Right ventricle myocardium superior (tissue), 1 donor: ENCODE results near the gene ABCA7. TPM values are rescaled to one million over a fixed set of nuclear protein-coding genes. Genes with fewer than 3 reads are reported as not detected.

Experiments
- ATAC-seq: fragments of 200-7000 bp; cut with Tn5 transposase; one replicate; pipeline ENCODE4 v1.9.1; 2020; ENCODE audit warnings: mild to moderate bottlenecking; ENCODE audit not compliant: poor library complexity
- DNase-seq: peaks from one replicate; pipeline ENCODE4 v3.0.0-alpha.2; 2020
- intact Hi-C: fragments of 100-400 bp; cut with DNase I; formaldehyde crosslinking; loops from one replicate; pipeline ENCODE4 v1.11.2; 2022
- total RNA-seq: library from RNA; stranded (reverse); fragmentation: NEBNext Ultra II Directional; extraction: Animal tissue kit (Norgen Biotek cat#: 25700); gene quantifications from one replicate; pipeline ENCODE4 v1.2.1, GENCODE V29; 2021
- donor health status: DM: no; HTN: yes; CAD: no; lungs with severe emphysema.

Gene ABCA7
- total RNA-seq, 1 donor from 2014 or later: 5.2 TPM

GRCh38 chr19:1026783-1027649 lies 12.9 kb upstream of the ABCA7 start:
- ATAC-seq (peak; percentile 3), DNase-seq (no peak)

GRCh38 chr19:1027650-1028061 lies 12.3 kb upstream of the ABCA7 start:
- DNase-seq (no peak), ATAC-seq (peak; percentile 1)
- intact Hi-C loops: loop anchor here (10.0 kb wide), 1 partner anchor 207 kb away; the partner anchor contains the start of gene CBARP

More at GRCh38 chr19:1026783-1027649, 12.9 kb upstream of the ABCA7 start:
- intact Hi-C loops: loop anchor here (10.0 kb wide), 1 partner anchor 208 kb away; the partner anchor contains the start of gene CBARP

- intact Hi-C loops: loop anchor here (10.0 kb wide), 1 partner anchor 207 kb away; the partner anchor contains the start of gene CBARP
- peak; percentile 75 for DNase-seq
- ATAC-seq: peak; percentile 70
Measured at GRCh38 chr19:1028062-1028926, 11.6 kb upstream of the ABCA7 start.

GRCh38 chr19:1032264-1032867 lies 7.5 kb upstream of the ABCA7 start:
- ATAC-seq (no peak), DNase-seq (no peak)
- intact Hi-C loops: no loop called here

- ATAC-seq (no peak), DNase-seq (no peak)
- intact Hi-C loops: no loop called here
Measured at GRCh38 chr19:1035998-1036621, 3.8 kb upstream of the ABCA7 start.

GRCh38 chr19:1037621-1038064 lies 2.3 kb upstream of the ABCA7 start:
- ATAC-seq (no peak), DNase-seq (no peak)
- intact Hi-C loops: no loop called here

GRCh38 chr19:1038978-1039645 lies 795 bp upstream of the ABCA7 start:
- intact Hi-C loops: no loop called here
- no peak for DNase-seq
- ATAC-seq: no peak

- DNase-seq: peak; percentile 95
- ATAC-seq: peak; percentile 76
- intact Hi-C loops: no loop called here
Measured at GRCh38 chr19:1040476-1041271, 767 bp downstream of the ABCA7 start.

GRCh38 chr19:1041272-1041834 lies 1.4 kb downstream of the ABCA7 start:
- intact Hi-C loops: no loop called here

GRCh38 chr19:1041835-1042685 lies 2.2 kb downstream of the ABCA7 start:
- no peak for ATAC-seq
- intact Hi-C loops: no loop called here

More at GRCh38 chr19:1041272-1041834, 1.4 kb downstream of the ABCA7 start:
- DNase-seq (no peak), ATAC-seq (no peak)

GRCh38 chr19:1042689-1043511 lies 3.0 kb downstream of the ABCA7 start:
- DNase-seq (no peak), ATAC-seq (no peak)
- intact Hi-C loops: no loop called here

More at GRCh38 chr19:1041835-1042685, 2.2 kb downstream of the ABCA7 start:
- no peak for DNase-seq

GRCh38 chr19:1045247-1045603 lies 5.3 kb downstream of the ABCA7 start:
- no peak for ATAC-seq
- intact Hi-C loops: no loop called here
- DNase-seq: no peak

GRCh38 chr19:1046117-1046626 lies 6.3 kb downstream of the ABCA7 start:
- ATAC-seq (no peak), DNase-seq (no peak)
- intact Hi-C loops: no loop called here

- DNase-seq: no peak
- intact Hi-C loops: no loop called here
- no peak for ATAC-seq
Measured at GRCh38 chr19:1046836-1047695, 7.2 kb downstream of the ABCA7 start.
